ENCODE measurements around the gene GTF2B. TPM values are rescaled to one million over a fixed set of nuclear protein-coding genes. Genes with fewer than 3 reads are reported as not detected.

Gene GTF2B
- total RNA-seq, 1 experiment from 2014 or later = 31.8 TPM

DNA sequence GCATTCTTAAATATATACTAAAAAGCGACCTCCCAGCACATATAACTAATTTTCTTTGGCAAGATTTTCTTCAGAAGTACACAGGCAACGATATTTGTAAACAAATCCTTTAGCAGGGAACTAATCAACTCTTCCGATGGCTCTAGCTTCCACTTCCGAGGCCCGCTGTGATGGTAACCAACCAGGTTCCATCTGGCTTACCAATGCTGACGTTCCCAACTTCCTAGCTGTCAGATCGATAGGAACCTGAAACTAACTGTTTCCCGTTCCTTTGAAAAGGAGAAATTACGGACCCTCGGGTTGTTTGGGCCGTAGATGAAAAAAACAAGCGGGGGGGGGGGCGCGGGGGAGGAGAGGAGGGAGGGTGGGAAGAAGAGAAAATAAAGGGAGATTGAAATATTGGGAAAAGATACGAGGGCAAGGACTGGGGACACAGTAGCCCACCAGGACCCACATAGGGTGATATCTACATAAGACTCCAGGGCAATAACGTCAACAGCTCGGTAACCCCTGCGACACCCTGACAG lies 513 bp downstream of the GTF2B start:
- ATAC-seq (peak; percentile 32), DNase-seq (ENCODE audit: low read depth, low spot score) (no peak)
- BruUV-seq (replicated peaks) = no TSS peak
- Histone ChIP-seq H3K36me3 (ENCODE audit: control insufficient read depth in 1 of 2, insufficient read depth in 2 of 2, low read length in 2 of 2) (peaks cover 9 to 11% of the 10 kb centered on the region in 2 experiments; a peak in 3 of 4 replicates), H3K4me2 (ENCODE audit: low read length) (peak overlapping the region; percentile 78), H3K27me3 (ENCODE audit: insufficient read depth, low read length) (no peaks in the 10 kb centered on the region), H3K9me3 (ENCODE audit: control insufficient read depth in 1 of 2, insufficient read depth in 1 of 2, low read depth in 1 of 2, low read length in 2 of 2) (no peaks in the 10 kb centered on the region), H2AFZ (ENCODE audit: low read depth, low read length, poor library complexity, severe bottlenecking) (no peak overlapping the region), H3K4me3 (replicated peaks in 1 of 2; ENCODE audit: low read depth in 1 of 2, low read length in 2 of 2) (peak overlapping the region; percentile 84 to 93), H3K9ac (ENCODE audit: low read length) (peak overlapping the region; percentile 76), H4K20me1 (ENCODE audit: insufficient read depth) (no peaks in the 10 kb centered on the region), H3K4me1 (ENCODE audit: control insufficient read depth in 1 of 2, insufficient read depth in 2 of 2, low read length in 2 of 2) (peaks cover 9 to 23% of the 10 kb centered on the region in 2 experiments; a peak in 3 of 4 replicates), H3K9me2 (ENCODE audit: insufficient read depth) (no peaks in the 10 kb centered on the region), H3K79me2 (ENCODE audit: insufficient read depth, low read length) (peaks cover 51% of the 10 kb centered on the region), H3K27ac (ENCODE audit: low read depth, low read length) (peak overlapping the region; percentile 75)
- ChIA-PET RAD21 (ENCODE audit: low non-redundant PET in 1 of 2, low total read pairs in 2 of 2, uncharacterized antibody in 2 of 2, unreplicated experiment in 2 of 2) (no interaction called here), POLR2A (interaction anchor here (0.7 to 3.0 kb wide), 13 partner anchors 9 to 979 kb away, joined by 3 to 15 read pairs (median 4); partner anchors contain the start of genes GBP3 and PKN2), CTCF (interaction anchor here (1.9 kb wide), 1 partner anchor 13 kb away, joined by 9 read pairs; no protein-coding TSS in a partner anchor)
- no peak for TF ChIP-seq ZBTB33 (IDR thresholded peaks at IDR 0.05; ENCODE audit: extremely low read depth, insufficient replicate concordance, low read length)
- no peak for TF ChIP-seq JUND (IDR thresholded peaks at IDR 0.05)
- TF ChIP-seq MAX (IDR thresholded peaks at IDR 0.05) = no peak
- TF ChIP-seq FOSL1 (IDR thresholded peaks at IDR 0.05; ENCODE audit: low read depth) = no peak
- no peak for TF ChIP-seq ATF3 (IDR thresholded peaks at IDR 0.05)
- TF ChIP-seq CTCF (IDR thresholded peaks at IDR 0.05 in 2 of 3, conservative IDR thresholded peaks at IDR 0.05 in 1 of 3; ENCODE audit: borderline replicate concordance in 1 of 3, insufficient read depth in 1 of 3, low read depth in 2 of 3, low read length in 2 of 3) = no peak
- TF ChIP-seq CEBPB (IDR thresholded peaks at IDR 0.05; ENCODE audit: low read depth) = no peak
- no peak for TF ChIP-seq SP1 (IDR thresholded peaks at IDR 0.05; ENCODE audit: low read depth)
- no peak for TF ChIP-seq ZFX (IDR thresholded peaks at IDR 0.05)
- no peak for TF ChIP-seq ZNF274 (IDR thresholded peaks at IDR 0.05; ENCODE audit: low read depth, low read length)
- TF ChIP-seq CBX3 (IDR thresholded peaks at IDR 0.05; ENCODE audit: low read depth) = no peak
- TF ChIP-seq RAD21 (IDR thresholded peaks at IDR 0.05; ENCODE audit: low read depth) = no peak
- no peak for TF ChIP-seq EGR1 (IDR thresholded peaks at IDR 0.05; ENCODE audit: low read depth)
- TF ChIP-seq SIN3A (IDR thresholded peaks at IDR 0.05; ENCODE audit: low read depth) = no peak
- no peak for TF ChIP-seq ELF1 (IDR thresholded peaks at IDR 0.05; ENCODE audit: borderline replicate concordance, low read depth)
- intact Hi-C loops (cut with micrococcal nuclease) = no loop called here
